Kidney (tissue), 14 donors: ENCODE results near the gene GALNT6. TPM values are rescaled to one million over a fixed set of nuclear protein-coding genes. Genes with fewer than 3 reads are reported as not detected.

ENCODE experiments used
- DNase-seq, 5 donors: peaks; one replicate each; pipeline ENCODE4 v3.0.0-alpha.2; 2013 to 2020
- FAIRE-seq: peaks from 2 replicates; lab custom pipeline; 2012; peaks lifted over from hg19 to GRCh38; lab: Jason Lieb, UNC
- H3K27ac ChIP-seq, 2 donors: one replicate each; pipeline ENCODE4 v1.7.0; 2013; ENCODE audit warnings: low read depth in 2 of 2, low read length in 2 of 2, inconsistent platforms in 1 of 2
- H3K27me3 ChIP-seq: one replicate; pipeline ENCODE4 v1.7.1; 2013; ENCODE audit warnings: low read length, inconsistent platforms; ENCODE audit not compliant: control insufficient read depth, insufficient read depth
- H3K36me3 ChIP-seq, 3 donors: one replicate each; pipeline versions ENCODE4 v1.7.0 to v1.7.1; 2013; ENCODE audit warnings: low read length in 3 of 3, control low read depth in 1 of 3, inconsistent platforms in 1 of 3; ENCODE audit not compliant: insufficient read depth in 3 of 3, control insufficient read depth in 2 of 3
- H3K4me1 ChIP-seq, 3 donors: one replicate each; pipeline versions ENCODE4 v1.7.0 to v1.7.1; 2013; ENCODE audit warnings: low read length in 3 of 3, inconsistent platforms in 1 of 3, low read depth in 1 of 3; ENCODE audit not compliant: control insufficient read depth in 2 of 3, insufficient read depth in 2 of 3
- H3K4me3 ChIP-seq, 3 donors: one replicate each; pipeline versions ENCODE4 v1.7.0 to v1.8.1; 2013; ENCODE audit warnings: low read length in 3 of 3, control low read depth in 1 of 3, inconsistent platforms in 1 of 3
- H3K9ac ChIP-seq, 3 donors: one replicate each; pipeline versions ENCODE4 v1.7.0 to v1.7.1; 2013; ENCODE audit warnings: low read length in 3 of 3, control low read depth in 1 of 3, inconsistent platforms in 1 of 3
- H3K9me3 ChIP-seq, 3 donors: one replicate each; pipeline versions ENCODE4 v1.7.0 to v1.7.1; 2013; ENCODE audit warnings: low read length in 3 of 3, control low read depth in 1 of 3, inconsistent platforms in 1 of 3; ENCODE audit not compliant: control insufficient read depth in 2 of 3, insufficient read depth in 1 of 3
- intact Hi-C: fragments of 100-400 bp; cut with DNase I; formaldehyde crosslinking; loops from one replicate; pipeline ENCODE4 v1.11.1; 2022
- polyA plus RNA-seq: library from polyadenylated mRNA; stranded (reverse); fragments of 350-450 nt; fragmentation: Illumina TruSeq; extraction: RNeasy Lipid Tissue Mini Kit (QIAGEN cat#74804); gene quantifications from one replicate; pipeline ENCODE4 v1.2.3, GENCODE V29; 2014; ENCODE audit warnings: low read depth, low replicate concordance; ENCODE audit not compliant: insufficient read depth
- total RNA-seq: library from RNA; stranded (reverse); fragmentation: NEBNext Ultra II Directional; extraction: Animal tissue kit (Norgen Biotek cat#: 25700); gene quantifications from one replicate; pipeline ENCODE4 v1.2.1, GENCODE V29; 2021
- TF ChIP-seq, protein P1 (sequence below): IDR thresholded peaks from 3 replicates; pipeline ENCODE4 v1.5.1; 2012; ENCODE audit warnings: mild to moderate bottlenecking, moderate library complexity, borderline replicate concordance; ENCODE audit not compliant: insufficient read depth; ENCODE audit errors: extremely low read depth
- donor health status: control.
- donor health status: control.
- donor health status: control.
- donor health status: control.
- donor health status: control.
- donor health status: DM: yes; HTN: yes; CAD: no.
- donor health status: Normal renal cell carcinoma (clear cell type).

Gene GALNT6
- total and polyA plus RNA-seq, 2 donors from 2014 or later = 2.1 to 16.8 TPM

DNA sequence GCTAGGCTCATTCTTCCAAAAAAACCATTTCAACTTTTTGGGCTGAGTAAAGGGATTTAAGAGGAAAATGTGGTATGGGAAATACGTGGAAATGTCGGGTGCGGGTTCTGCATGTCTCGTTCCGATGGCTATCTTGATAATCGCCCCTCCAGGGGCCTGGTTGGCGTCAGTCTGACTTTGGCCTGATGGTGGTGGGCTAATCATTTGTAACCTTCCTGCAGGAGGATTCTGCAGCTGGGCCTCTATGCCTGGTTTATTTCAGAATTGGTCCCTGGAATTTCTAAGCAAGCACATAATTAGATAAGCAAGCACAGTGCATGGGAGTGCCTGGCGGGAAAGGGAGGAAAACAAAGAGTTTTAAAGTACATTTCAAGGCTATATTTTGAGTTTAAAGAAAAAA is 18.6 kb upstream of the GALNT6 start:
- no peaks in the 10 kb centered on the region for H3K9me3 ChIP-seq
- no peaks in the 10 kb centered on the region for H3K27me3 ChIP-seq
- H3K36me3 ChIP-seq = no peaks in the 10 kb centered on the region
- no peak overlapping the region for H3K9ac ChIP-seq
- no peak overlapping the region for H3K4me3 ChIP-seq
- TF ChIP-seq, protein P1, sequence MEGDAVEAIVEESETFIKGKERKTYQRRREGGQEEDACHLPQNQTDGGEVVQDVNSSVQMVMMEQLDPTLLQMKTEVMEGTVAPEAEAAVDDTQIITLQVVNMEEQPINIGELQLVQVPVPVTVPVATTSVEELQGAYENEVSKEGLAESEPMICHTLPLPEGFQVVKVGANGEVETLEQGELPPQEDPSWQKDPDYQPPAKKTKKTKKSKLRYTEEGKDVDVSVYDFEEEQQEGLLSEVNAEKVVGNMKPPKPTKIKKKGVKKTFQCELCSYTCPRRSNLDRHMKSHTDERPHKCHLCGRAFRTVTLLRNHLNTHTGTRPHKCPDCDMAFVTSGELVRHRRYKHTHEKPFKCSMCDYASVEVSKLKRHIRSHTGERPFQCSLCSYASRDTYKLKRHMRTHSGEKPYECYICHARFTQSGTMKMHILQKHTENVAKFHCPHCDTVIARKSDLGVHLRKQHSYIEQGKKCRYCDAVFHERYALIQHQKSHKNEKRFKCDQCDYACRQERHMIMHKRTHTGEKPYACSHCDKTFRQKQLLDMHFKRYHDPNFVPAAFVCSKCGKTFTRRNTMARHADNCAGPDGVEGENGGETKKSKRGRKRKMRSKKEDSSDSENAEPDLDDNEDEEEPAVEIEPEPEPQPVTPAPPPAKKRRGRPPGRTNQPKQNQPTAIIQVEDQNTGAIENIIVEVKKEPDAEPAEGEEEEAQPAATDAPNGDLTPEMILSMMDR = no peak
- DNase-seq (peak in 3 of 5 donors; percentile 18 to 36 (median 32)), FAIRE-seq (no peak)
- intact Hi-C loops = no loop called here
- H3K27ac ChIP-seq = no peak overlapping the region
- H3K4me1 ChIP-seq = no peaks in the 10 kb centered on the region

DNA sequence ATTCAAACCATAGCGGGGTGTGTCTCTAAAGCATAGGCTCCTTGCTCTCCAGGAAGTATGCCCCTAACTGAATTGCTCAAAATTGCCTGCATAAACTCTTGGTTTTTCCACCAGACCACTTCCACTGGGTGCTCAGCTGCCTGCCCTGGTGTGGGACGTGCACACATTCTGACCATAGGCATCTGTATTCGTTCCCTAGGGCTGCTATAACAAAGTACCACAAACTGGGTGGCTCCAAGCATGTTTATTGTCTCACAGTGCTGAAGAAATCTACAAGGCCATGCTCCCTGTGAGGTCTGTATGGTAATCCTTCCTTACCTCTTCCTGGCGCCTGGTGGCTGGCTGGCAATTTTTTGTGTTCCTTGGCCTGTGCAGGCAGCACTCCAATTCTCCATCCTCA is 16.4 kb upstream of the GALNT6 start:
- no peak overlapping the region for H3K27ac ChIP-seq
- DNase-seq = no peak
- TF ChIP-seq, protein P1 = no peak
- H3K4me1 ChIP-seq = no peaks in the 10 kb centered on the region
- no peaks in the 10 kb centered on the region for H3K9me3 ChIP-seq
- H3K36me3 ChIP-seq = no peaks in the 10 kb centered on the region
- no peak for FAIRE-seq
- no peaks in the 10 kb centered on the region for H3K27me3 ChIP-seq
- H3K4me3 ChIP-seq = no peak overlapping the region
- no peak overlapping the region for H3K9ac ChIP-seq
- intact Hi-C loops = no loop called here

DNA sequence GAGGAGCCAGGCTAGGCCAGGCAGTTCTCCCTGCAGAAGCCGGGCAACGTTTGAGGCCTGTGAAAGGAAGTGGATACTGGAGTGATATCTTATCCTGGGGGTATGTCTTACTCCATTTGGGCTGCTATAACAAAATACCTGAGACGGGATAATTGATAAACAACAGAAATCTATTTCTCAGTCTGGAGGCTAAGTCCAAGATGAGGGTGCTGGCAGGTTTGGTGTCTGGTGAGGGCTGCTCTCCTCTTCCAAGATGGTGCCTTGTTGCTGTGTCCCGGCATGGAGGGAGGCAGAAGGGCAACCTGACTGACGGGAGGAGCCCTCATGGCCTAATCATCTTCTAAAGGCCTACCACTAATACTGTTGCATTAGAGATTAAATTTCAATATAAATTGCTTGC is 15.7 kb upstream of the GALNT6 start:
- TF ChIP-seq, protein P1 = no peak
- no peaks in the 10 kb centered on the region for H3K36me3 ChIP-seq
- no peaks in the 10 kb centered on the region for H3K4me1 ChIP-seq
- H3K9me3 ChIP-seq = no peaks in the 10 kb centered on the region
- no peak overlapping the region for H3K9ac ChIP-seq
- FAIRE-seq = no peak
- intact Hi-C loops = no loop called here
- H3K4me3 ChIP-seq = no peak overlapping the region
- no peak overlapping the region for H3K27ac ChIP-seq
- no peak for DNase-seq
- no peaks in the 10 kb centered on the region for H3K27me3 ChIP-seq

DNA sequence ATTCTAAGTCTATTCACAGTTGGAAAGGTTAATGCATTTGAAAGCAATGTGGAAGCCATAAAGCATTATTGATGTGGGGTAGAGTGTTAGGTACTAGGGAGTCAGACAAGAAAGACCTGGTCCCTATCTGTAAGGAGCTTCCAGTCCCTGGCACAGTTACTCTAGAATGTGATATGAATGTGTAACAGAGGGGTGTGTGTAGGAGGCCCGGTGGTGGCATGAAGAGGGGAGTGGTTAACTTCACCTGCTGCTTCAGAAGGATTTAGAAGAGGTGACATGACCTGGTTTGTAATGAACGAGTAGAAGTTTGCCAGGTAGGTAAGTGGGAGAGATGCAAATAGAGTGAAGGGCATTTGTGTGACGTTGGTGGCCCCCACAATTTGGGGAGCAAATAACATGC is 15.1 kb upstream of the GALNT6 start:
- FAIRE-seq (no peak), DNase-seq (no peak)
- no peak overlapping the region for H3K4me3 ChIP-seq
- no peak overlapping the region for H3K27ac ChIP-seq
- no peaks in the 10 kb centered on the region for H3K27me3 ChIP-seq
- H3K9me3 ChIP-seq = no peaks in the 10 kb centered on the region
- H3K4me1 ChIP-seq = no peaks in the 10 kb centered on the region
- H3K36me3 ChIP-seq = no peaks in the 10 kb centered on the region
- intact Hi-C loops = no loop called here
- TF ChIP-seq, protein P1 = no peak
- no peak overlapping the region for H3K9ac ChIP-seq
